HG02870 (cell line): Measurements from ENCODE around the gene NF1.
"Not testable (repeated sequence)": the region's sequence is repeated elsewhere in the genome, so short reads cannot be mapped to it uniquely, and the experiment has no call there.

Experiments used
- ATAC-seq: cut with Tn5 transposase; IDR thresholded peaks from one replicate; pipeline ENCODE4 v1.9.1; 2021; ENCODE audit warnings: mild to moderate bottlenecking, moderate library complexity; ENCODE audit not compliant: unreplicated experiment

The NF1 gene, protein sequence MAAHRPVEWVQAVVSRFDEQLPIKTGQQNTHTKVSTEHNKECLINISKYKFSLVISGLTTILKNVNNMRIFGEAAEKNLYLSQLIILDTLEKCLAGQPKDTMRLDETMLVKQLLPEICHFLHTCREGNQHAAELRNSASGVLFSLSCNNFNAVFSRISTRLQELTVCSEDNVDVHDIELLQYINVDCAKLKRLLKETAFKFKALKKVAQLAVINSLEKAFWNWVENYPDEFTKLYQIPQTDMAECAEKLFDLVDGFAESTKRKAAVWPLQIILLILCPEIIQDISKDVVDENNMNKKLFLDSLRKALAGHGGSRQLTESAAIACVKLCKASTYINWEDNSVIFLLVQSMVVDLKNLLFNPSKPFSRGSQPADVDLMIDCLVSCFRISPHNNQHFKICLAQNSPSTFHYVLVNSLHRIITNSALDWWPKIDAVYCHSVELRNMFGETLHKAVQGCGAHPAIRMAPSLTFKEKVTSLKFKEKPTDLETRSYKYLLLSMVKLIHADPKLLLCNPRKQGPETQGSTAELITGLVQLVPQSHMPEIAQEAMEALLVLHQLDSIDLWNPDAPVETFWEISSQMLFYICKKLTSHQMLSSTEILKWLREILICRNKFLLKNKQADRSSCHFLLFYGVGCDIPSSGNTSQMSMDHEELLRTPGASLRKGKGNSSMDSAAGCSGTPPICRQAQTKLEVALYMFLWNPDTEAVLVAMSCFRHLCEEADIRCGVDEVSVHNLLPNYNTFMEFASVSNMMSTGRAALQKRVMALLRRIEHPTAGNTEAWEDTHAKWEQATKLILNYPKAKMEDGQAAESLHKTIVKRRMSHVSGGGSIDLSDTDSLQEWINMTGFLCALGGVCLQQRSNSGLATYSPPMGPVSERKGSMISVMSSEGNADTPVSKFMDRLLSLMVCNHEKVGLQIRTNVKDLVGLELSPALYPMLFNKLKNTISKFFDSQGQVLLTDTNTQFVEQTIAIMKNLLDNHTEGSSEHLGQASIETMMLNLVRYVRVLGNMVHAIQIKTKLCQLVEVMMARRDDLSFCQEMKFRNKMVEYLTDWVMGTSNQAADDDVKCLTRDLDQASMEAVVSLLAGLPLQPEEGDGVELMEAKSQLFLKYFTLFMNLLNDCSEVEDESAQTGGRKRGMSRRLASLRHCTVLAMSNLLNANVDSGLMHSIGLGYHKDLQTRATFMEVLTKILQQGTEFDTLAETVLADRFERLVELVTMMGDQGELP (N-terminal part only)

DNA sequence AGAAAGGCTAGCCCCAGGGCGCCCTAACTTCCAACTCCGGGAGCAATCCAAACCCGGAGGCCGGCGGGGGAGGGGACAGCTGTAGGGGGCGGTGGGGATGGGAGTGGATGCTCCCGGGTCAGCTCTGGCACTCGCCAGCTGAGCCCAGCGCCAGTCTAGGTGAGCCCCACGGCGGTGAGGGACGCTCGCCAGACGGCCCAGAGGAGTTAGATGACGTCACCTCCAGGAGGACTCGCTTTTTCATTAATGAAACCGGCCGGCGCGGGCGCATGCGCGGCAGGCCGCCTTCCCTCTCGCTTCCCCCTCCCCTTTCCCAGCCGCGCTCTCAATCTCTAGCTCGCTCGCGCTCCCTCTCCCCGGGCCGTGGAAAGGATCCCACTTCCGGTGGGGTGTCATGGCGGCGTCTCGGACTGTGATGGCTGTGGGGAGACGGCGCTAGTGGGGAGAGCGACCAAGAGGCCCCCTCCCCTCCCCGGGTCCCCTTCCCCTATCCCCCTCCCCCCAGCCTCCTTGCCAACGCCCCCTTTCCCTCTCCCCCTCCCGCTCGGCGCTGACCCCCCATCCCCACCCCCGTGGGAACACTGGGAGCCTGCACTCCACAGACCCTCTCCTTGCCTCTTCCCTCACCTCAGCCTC, at the start of gene NF1:
NF1 (plus strand) TSS at position 378 of the 636 bp plus-strand sequence. CDS start 333 bp downstream, outside the sequence.
- peak; percentile 73 for ATAC-seq

DNA sequence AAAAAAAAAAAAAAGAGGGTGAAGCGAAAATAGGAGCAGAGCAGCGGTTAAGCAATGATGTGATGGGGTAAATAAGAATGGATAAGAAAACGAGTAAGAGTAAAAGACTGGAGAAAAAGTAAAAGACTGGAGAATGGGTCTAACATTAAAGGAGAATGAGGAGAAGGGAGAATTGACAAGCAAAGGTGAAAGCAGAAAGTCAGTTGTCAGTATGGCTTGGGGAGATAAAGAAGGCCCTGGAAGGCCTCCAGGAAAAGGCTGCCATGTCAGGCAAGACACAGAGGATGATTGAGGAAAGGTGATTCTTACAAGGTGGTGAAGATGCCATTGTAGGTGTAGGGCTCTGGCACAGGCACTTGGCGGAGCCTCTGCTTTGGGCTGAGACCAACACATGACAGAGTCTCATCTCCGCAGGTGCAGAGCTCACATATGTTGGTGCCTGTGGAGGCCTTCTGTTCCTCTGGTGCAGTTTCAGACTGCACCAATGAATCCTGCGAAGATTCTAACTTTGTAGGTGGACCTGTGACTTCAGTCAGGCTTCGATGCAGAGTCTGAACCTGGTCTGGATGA, 47.8 kb upstream of the NF1 start:
- not testable (repeated sequence) for ATAC-seq

DNA sequence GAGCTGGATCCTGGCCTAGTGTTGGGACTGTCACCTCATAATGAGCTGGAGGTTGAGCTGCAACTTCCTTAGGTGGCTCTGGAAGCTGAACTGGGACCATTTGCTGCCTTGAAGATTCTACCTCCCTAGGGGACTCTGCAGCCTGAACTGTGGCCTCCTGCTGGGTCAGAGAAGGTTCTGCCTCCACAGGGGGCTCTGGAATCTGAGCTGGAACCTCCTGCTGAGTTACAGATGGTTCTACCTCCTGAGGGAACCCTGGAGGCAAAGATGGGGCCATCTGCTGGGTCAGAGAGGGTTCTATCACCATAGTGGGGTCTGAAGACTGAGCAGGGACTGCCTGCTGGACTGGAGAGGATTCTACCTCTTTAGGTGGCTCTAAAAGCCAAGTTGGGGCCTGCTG, 46.6 kb upstream of the NF1 start:
- ATAC-seq = no peak

DNA sequence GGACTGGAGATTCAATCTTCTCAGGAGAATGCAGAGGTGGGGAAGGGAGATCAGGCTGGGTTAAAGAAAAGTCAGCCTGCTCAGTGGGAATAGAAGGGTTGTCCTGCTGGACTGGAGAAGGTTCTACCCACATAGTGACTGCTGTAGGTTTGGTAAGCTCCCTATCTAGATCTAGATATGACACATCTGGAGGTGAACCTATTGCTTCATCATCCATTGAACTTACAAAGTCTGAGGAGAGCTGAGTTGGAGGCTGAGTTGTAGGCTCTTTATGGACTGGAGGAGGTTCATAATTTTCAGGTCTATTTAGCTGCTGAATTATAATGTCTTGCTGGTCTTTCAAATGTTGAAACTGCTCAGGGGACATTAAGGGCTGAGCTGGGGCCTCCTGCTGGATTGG, 46.0 kb upstream of the NF1 start:
- ATAC-seq = no peak

DNA sequence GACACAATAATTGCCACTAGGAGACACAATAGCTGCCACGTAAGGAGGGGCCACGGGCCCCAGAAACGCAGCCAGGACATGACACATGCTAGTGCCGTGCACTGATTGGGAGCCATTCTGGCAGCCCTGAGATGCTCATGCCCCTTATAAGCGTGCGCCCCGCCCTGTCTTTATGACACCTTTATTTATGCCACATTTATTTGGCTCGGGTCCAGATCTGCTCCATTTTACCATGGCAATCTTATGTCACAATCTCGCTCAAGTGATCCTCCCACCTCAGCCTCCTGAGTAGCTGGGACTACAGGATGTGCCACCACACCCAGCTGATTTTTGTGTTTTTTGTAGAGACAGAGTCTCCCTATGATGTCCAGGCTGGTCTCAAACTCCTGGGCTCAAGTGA, 43.8 kb upstream of the NF1 start:
- no peak for ATAC-seq

DNA sequence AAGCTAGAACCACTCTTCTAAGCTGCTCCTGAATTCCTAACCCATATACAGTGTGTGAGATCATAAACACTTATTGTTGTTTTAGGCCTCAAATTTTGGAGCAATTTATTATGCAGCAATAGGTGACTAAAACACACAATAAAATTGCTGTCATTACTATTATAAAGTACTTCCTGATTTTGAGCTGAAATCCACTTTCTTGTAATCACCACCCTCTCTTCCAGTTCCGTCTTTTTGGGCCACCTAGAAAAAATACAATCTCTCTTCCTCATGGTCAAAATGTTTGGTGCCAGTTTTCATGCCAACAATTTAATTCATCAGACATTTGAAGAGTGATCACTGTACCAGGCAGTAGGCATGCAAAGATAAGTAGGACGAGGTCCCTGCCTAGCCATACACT, 43.3 kb upstream of the NF1 start:
- ATAC-seq = no peak

DNA sequence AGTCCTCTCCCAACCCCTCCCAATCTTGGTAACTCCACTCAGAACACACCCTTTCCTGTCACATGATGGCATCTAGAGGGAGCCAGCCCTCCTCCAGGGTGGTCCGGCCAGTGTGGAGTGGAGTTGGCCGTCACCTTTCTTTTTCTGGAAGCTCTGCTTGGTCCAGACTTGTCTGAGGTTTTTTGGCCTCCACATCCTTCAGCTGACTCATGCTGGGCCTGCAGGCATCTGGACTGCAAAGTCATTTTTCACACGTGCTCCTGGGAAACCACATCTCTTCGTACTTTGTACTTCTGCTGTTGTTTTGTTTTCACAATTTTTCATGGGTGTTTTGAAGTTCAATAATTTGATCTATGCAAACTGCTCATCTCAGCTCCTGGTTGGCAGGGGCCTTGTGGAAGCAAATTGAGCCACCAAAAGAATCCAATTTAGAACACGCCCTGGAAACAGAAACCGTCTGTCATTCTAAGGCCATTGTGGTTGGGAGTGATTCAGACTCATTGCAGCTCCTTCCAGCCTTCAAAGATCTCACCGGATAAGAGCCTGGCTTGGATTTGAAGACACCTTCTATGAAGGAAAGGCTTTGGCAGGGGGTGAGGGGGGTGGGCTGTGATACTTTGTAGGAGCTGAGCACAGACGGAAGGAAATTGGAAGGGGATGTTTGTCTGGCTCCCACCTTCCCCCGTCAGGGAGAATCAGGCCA, 42.4 kb upstream of the NF1 start:
- ATAC-seq = no peak

DNA sequence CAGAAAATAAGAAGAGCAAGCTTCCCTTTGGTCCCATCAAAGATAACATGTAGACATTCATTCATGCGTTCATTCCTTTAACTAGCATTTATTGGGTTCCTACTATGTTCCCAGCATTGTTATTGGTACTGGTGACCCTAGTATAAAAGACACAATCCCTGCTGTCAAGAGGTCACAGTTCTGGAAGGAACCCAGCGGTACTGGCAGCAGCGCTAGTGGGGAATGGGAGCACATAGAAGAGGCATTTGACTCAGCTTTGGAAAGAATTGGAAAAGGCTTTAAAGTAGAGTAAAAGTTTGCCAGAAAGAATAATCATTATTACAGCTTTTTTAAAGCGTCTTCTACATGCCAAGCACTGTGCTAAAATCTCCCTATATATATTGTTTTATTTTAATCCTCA, 41.7 kb upstream of the NF1 start:
- no peak for ATAC-seq

DNA sequence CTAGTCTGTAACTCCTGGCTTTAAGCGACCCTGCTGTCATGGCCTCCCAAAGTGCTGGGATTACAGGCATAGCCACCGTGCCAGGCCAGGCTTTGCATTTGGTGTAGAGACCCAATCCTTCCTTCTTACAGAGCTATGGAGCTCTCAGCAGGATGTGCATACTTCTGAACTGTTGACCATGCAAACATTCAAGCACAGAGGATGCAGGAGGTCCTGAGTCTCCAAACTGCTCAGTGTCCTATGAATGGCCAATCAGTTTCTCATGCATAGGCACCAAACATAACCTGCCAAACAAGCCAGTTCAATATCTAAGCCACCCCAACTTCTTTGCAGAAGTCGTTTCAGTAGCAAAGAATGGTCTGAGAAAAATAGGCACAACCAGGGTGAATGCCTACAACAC, 40.0 kb upstream of the NF1 start:
- no peak for ATAC-seq

DNA sequence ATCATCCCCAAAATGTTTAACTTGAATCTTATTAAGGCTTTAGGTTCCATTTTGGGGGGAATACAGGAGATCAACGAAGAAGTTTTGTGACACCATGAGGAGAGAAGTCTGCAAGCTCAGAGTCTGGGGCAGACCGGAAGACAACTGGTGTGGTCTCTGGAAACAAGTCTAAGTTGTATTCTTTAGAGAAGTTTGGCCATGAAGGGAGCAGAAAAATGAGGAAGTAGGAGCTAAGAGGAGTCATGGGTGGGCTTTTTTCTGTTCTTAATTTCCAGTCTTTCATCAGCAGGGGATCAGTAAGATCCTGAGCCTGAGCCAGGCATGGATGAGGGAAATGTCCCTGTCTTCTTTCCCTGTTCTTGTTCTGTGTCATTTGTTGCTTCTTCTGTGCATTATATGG, 35.8 kb upstream of the NF1 start:
- no peak for ATAC-seq

DNA sequence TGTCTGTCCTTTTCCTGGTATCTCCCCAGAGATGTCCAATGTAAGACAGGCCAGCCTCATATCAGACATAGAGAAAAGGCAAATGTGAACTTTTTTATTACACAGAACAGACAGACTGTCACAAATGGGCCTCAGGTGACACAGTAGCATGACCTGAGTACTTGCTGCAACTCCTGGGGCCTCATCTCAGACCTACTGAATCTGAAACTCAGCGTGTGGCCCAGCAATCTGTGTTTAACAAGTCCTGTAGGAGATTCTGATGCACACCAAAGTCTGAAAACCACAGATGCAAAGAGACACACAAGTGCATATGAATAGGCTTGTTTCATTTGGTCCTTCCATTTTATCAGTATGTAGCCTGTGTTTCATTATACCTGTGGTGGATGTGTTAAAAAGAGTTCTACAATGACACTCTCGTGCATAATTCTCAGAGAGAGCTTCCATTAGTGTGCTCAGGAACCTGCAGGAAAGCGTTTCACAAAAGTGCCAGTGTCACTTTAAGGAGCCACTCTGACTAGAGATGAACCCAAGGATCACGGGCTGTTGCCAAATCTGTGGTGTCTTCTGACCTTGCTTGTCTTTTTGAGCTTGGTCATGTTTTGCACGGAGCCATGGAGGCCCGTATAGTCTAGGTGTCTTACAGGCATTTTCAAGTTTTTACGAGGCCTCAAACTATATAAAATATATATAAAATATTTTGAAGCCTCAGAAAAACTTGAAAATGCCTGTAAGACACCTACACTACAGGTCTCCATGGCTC, 33.8 kb upstream of the NF1 start:
- ATAC-seq = peak; percentile 72

DNA sequence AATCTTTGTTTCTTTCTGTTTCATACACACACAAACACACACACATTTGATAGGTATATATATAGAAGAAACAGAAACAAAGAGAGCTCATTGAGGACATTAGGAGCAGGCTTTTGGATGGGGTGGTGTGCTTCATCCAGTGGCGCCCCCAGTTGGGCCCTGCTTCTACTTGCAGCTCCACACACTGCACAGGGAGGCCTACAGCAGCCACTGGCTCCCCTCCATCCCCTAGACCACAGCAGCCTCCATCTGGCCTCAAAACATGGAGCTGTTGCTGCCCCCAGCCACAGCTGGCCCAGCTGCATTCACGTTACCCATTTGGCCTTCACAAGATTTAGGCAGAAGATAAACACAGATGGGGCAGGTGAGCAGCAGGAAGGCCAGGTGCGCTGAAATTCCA, 33.1 kb upstream of the NF1 start:
- ATAC-seq = no peak

DNA sequence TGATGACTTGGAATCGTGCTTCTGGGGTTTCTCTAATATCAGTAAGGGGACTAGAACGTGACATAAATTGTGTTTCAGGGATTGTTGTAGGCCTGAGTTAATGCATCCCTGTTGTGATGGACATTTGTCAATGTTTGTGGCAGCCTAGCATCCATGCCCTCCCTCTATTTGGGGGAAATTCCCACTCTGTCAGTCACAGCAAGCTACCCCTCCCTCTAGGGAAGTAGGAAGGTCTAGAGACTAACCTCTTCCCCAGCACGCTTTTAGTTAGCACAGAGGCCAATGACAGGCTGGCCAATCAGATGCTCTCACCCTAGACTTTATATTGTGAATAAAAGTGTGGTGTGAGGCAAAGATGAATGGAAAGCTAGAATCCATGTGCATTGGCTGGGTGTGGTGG, 32.4 kb upstream of the NF1 start:
- no peak for ATAC-seq

DNA sequence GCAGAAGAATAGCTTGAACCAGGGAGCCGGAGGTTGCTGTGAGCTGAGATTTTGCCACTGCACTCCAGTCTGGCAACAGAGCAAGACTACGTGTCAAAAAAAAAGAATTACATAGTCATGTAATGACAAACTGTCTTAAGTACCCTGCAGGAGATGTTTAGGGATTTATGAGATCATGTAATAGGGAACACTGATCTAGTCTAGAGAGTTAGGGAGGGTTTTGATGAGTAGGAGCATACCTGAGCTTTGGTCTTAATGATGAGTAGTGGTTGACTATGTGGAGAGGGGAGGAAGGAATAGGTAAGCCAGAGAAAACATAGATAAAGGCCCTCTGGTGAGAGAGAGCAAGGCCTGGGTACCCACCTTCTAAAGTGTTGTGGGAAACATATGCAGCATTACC, 30.1 kb upstream of the NF1 start:
- no peak for ATAC-seq

DNA sequence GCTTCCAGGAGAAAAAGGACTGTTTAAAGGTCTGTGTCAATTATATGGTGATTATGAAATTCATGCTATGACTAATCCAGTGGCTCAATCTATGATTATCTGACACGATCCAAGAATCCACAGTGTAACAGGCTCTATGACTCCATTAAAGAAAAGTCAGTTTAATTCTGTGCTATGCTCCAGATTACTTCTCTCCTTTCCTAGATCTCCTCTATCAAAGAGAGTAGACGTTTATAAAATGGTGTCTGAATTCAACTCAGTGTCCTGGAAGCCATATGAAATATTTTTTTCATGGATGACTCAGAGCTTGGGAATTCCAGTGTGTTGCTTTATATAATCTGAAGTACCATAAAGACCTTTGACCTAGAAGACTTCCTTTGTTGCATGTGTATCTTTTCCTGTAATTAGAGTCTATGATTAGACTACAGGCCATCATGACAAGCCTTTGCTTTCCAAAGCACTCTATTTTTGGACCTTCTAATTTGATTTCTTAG, 27.0 kb upstream of the NF1 start:
- ATAC-seq = no peak

DNA sequence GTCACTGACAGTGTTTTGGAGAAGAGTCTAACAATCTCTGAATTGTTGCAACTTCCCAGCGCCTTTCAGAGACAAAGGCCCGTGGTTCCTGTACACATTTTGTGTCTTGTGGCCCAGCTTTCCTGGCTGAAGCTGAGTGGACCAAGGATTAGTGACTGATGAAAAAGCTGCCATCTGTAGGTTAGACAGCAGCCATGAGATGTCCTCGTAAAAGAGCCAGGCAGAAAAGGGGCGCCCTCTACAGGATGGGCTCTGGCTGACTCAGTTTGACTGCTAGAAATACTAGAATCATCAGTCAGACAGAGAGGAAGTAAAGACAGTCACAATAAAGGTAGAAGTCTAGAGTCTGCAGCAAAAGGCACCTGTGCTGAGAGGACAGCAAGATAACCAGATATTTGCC, 26.5 kb upstream of the NF1 start:
- no peak for ATAC-seq

DNA sequence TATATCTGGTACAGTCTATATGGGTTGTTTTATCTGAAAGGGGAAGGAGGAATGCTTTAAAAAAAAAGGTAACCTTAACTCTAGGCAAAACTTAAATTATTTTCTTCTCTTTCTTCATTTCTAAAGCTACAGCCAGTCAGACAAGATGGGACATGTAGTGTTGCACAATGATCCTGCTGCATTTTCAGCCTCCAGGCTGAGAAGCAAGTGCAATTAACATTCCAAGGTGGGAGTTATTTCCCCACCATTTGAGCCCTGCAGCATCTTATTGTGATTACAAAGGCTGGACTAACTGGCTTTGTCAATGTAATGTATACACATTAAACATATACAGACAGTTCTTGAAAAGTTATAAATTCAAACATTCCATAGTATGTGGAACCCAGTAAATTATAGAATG, 22.6 kb upstream of the NF1 start:
- ATAC-seq = no peak

DNA sequence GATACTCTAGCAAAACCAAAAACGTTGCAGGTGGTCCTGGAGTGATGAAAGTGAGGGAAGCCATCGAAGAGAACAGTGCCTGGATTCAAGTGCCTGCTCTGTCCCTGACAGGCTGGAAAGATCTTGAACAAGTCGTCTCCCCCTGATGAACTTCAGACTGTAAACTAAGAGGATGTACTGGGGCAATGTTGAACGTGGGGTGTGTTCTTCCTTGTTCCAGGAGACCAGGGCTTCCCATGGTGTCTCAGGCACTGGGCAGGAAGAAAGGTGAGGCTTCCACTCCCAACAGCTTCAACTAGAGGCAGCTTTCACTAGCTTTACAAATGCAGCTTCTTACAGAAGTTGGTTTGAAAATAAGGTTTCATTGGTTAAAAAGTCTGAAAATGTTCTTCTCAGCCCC, 21.4 kb upstream of the NF1 start:
- no peak for ATAC-seq
